DMS114 treated with DMSO at 0.1 percent for 48 hours (cell line): Measurements from ENCODE around the gene SPESP1.
"Not testable (repeated sequence)": the region's sequence is repeated elsewhere in the genome, so short reads cannot be mapped to it uniquely, and the experiment has no call there.

ENCODE experiments used
- DNase-seq: peaks from one replicate; lab custom pipeline; 2025; ENCODE audit not compliant: unreplicated experiment; lab: John Stamatoyannopoulos, UW

Gene SPESP1

DNA sequence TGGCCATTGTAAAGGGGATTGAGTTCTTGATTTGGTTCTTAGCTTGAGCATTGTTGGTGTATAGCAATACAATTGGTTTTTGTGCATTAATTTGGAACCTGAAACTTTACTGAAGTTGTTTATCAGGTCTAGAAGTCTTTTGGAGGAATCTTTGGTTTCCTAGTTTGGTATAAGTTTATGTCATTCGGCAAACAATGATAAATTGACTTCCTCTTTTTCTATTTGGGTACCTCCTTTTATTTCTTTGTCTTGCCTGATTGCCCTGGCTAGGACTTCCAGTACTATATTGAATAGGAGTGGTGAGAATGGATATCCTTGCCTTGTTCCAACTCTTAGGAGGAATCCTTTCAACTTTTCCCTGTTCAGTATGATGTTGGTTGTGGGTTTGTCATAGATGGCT is 32.1 kb downstream of the SPESP1 start:
- no peak for DNase-seq

DNA sequence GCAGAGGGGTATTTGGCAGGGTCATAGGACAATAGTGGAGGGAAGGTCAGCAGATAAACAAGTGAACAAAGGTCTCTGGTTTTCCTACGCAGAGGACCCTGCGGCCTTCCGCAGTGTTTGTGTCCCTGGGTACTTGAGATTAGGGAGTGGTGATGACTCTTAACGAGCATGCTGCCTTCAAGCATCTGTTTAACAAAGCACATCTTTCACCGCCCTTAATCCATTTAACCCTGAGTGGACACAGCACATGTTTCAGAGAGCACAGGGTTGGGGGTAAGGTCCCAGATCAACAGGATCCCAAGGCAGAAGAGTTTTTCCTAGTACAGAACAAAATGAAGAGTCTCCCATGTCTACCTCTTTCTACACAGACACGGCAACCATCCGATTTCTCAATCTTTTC is 33.4 kb downstream of the SPESP1 start:
- not testable (repeated sequence) for DNase-seq

DNA sequence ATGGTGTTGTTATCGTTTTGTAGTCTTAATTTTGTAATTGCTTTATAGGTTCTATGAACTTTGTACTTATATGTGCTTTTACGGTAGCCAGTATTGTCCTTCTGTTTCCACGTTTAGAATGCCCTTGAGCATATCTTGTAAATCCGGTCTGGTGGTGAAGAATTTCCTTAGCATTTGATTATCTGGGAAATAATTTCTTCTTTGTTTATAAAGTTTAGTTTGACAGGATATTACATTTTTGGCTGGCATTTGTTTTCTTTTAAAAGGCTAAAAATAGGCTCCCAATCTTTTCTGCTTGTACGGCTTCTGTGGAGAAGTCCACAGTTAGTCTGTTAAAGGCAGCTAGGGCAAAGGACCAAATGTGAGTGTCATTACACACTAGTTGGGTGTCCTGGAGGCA is 36.7 kb downstream of the SPESP1 start:
- DNase-seq, result no peak

DNA sequence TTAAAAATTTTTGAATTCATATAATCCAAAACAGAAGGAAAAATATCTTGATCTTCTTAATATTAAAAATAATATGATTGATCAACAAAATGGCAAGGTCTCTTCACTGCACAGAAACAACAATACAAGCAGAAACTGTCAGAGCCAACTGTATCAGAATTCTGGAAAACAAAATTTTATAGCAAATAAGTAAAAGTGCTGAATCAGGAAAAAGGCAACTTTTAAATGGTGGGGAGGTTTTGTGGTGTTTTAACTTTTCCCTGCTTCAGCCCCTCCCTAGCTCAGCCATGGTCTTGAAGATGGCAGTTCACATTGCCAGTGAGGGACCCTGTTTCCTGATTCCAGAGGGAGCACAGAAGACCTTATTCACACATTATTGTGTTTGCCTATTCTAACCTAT is 37.6 kb downstream of the SPESP1 start:
- DNase-seq, result no peak

DNA sequence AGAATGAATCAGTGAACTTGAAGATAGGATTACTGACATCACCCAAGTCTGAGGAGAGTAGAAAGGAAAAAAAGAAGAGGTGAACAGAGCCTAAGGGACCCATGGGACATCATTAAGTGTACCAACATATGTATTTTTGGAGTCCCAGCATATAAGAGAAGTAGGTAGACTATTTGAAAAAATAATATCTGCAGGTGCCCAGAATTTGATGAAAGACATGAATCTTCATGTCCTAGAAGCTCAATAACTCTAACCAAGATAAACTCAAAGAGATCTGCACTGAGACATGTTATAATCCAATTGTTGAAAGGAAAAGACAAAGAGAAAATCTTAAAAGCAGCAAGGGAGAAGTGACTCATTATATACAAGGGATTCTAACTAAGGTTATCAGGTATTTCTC is 39.0 kb downstream of the SPESP1 start:
- DNase-seq, result no peak

GRCh38 chr15:68972201-68973065 is 42.1 kb downstream of the SPESP1 start:
- DNase-seq, result no peak

- not testable (repeated sequence) for DNase-seq
These were observed 45.4 kb downstream of the SPESP1 start for GRCh38 chr15:68975651-68976160.

- not testable (repeated sequence) for DNase-seq
These were observed 47.1 kb downstream of the SPESP1 start for GRCh38 chr15:68977426-68977825.

- DNase-seq, result no peak
These were observed 48.7 kb downstream of the SPESP1 start for GRCh38 chr15:68979006-68979405.

DNA sequence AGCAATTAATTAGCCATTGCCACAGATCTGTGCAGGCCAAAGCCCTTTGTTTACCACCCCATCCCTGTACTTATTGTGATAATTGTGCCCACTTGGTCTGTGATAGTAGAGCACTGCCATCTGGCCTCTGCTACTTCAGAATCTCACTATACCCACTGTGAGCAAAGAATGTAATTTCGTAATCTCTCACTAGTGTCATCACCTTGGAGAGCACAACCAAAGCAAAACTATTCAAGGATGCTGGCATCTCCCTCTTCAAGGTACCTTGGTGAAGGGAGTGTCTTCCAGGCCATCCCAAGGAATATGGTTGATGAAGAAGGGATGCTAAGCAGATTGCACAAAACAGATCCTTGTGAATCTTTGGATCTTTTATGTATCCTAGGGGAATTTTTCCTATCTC is 49.5 kb downstream of the SPESP1 start:
- no peak for DNase-seq

DNA sequence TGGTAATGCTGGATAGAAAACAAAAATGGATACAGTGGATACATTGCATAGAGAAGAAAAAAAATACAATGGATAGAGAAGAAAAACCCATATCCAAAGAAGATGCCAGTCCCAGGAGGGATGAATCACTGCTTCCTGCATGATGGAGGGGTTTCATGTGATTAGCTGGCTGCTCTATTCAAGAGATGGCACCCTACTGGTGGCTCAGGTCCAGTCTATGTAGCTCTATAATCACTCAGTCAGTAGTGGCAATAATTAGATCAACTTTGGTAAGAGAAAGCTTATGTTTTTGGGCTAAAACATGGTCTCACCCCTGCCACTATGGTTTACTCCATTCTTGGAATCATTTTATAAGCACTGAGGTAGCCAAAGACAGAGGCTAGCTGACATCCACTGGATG is 50.5 kb downstream of the SPESP1 start:
- no peak for DNase-seq

DNA sequence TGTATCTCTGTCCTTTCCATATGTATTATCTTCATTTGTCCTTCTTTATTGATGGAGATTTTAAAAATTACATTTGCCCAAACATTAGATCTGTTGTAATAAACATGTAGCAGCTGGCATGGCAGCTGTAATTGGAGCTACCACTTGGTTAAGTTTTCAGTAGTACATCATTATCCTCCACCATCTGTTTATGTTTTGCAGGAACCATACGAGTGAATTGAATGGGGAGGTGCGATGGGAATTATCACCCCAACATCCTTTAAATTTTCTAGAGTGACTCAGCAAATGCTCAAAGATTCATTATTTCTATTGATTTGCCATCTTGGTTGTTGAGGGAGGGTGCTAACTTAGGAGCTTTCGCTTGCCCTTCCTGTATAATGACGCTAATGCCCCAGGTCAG is 51.6 kb downstream of the SPESP1 start:
- DNase-seq, result no peak

DNA sequence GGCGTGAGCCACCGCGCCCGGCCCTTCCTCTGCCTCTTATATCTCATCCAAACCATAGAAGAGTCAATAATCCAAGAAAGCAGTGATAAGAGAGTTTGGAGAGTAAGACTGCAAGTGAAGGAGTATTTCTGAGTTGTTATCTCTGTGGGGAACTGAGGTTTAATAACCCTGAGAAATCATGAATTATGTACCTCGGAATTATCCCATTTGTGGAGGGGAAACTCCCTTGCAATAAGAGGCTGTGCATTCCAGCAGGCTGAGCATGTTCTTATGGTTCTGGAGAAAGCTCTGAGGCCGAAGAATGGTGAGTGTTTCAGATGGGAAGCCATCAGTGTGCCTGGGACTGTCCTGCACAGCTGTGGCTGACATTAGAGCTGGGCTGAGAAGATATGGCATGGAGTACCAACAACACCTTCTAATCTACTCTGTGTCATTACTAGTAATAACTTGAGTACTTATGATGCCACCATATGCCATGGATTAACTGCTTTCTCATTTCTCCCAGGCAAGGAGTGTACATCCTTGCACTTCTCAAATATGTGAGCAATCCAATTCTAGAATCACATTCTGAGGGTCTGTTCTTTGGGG is 52.7 kb downstream of the SPESP1 start:
- no peak for DNase-seq

DNA sequence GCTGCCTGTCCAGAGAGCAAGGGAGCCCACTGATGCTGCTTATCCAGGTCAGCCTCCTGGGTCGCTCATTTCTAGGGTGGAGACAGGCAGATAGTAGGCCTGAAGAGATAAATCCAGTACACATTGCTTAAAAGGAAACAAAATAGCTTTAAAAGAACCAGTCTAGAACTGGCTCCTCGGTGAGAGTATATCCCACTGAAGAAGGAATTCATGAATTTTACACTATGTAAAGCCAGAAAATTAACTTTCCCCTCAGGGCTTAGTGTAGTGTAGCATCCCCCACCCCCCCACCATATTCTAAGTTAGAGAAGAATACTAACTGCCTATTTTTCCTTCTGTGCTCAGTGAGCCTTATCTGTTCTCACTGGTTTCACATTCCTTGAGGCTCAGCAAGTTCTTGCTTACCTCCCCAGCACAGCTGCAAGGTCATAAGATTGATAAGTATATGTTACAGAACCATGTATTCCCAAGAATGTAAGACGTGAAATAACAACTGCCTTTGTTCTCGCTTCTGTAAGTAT is 53.7 kb downstream of the SPESP1 start:
- DNase-seq, result no peak

GRCh38 chr15:68984586-68984985 is 54.3 kb downstream of the SPESP1 start:
- DNase-seq, result no peak

DNA sequence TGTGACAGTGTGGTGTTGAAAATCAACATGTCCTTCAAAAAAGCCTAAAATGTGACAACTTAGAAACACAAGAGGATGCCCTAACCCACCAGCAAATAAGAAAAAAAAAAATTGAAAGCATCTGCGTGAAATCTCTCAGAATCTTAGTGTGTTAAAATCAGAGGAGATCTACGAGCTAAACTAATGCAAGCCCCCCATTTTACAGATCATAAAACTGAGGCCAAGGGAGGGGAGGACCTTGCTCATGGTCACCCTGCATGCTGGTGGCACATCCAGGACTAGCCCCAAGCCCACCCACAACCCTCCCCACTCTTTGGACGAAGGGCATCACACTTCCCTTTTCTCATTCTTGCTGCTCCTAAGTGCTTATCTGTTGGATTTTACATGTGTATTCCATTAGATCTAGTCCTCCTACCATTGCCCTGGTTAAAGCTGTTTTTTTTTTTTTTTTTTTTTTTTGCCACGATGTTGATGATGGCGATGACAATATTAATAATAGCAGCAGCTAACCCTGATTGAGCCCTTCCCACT is 55.1 kb downstream of the SPESP1 start:
- no peak for DNase-seq

GRCh38 chr15:68986322-68986721 is 56.0 kb downstream of the SPESP1 start:
- no peak for DNase-seq

GRCh38 chr15:68987120-68987519 is 56.8 kb downstream of the SPESP1 start:
- no peak for DNase-seq

DNA sequence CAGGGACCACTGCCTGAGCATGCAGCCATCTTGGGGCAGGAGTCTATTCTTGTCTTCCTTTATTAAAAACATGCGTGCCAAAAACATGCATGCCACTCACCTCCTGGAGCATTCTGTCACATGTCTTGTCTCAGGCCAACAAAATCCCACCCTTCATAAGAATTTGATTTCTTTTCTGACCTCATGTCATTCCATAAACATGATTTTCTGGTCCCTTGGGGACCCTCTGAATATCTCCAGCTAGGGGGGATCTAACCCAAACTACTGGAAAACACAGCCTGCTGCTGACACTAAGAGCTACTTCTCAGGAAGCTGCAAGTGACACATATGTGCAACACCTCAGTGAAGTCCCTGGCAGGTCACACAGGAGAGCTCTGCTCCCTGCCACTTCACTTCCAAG is 57.4 kb downstream of the SPESP1 start:
- DNase-seq, result no peak

DNA sequence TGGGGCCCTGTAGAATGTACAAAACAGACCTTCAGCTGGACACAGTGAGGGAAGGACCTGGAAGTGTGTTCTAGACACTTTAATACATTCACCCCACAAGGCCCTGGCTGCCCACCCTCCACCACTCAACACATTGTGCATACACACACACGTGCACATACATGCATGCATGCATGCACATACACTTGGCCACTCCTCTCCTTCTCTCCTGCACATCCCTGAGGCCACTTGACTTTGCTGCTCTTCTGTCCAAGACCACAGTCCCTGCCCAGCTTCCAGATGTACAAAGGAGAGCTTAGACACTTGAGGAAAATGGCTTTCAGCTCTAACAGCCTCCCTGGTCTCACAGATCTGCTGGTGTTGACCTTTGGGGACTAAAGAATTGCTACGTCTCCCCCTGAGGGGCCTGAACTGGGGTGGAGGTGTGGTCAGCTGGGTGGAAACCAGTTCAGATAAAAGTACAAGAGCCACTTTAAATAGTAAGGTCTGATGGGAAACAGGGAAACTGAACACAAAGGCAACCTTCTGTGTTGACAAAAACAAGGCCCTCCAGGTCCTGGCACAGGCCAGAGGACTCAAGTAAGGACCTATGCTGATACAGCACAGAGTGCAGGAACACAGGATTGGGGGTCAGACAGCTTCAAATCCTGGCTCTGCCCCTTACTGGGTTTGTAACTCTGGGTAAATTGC is 59.4 kb downstream of the SPESP1 start:
- no peak for DNase-seq

GRCh38 chr15:68990231-68990991 is 60.1 kb downstream of the SPESP1 start:
- DNase-seq, result no peak
